ENCODE data around the gene CT45A2. TPM values are rescaled to one million over a fixed set of nuclear protein-coding genes. Genes with fewer than 3 reads are reported as not detected.

The CT45A2 gene, protein sequence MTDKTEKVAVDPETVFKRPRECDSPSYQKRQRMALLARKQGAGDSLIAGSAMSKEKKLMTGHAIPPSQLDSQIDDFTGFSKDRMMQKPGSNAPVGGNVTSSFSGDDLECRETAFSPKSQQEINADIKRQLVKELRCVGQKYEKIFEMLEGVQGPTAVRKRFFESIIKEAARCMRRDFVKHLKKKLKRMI
- not detected in 2 replicates for total RNA-seq

GRCh38 chrX:135819912-135820311 is at the start of gene CT45A2:
CT45A2 (minus strand) TSS chrX:135820012; CDS start chrX:135816265, 3,747 bp downstream.

DNA sequence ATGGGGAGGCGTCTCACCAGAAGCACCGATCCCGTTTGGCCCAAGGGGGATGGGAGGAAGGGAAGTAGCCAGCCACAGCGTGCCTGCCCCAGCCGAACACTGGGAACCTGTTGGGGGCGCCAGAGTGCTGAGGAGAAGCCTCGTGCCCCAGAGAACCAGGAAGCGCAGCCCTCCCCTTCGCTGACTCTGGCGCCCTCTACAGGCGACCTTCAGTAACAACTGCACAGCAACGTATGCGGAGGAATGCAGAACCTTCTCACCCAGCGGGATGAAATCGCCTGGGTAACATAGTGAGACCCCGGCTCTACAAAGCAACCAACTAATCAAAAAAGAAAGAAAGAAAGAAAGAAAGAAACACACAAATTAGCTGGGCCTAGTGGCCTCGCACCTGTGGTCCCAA is 34.6 kb upstream of the CT45A2 start, which contains the start of gene CT45A8:
TSS of gene CT45A8 (minus strand) at position 101 of the 400 bp plus-strand sequence. CDS start 3,755 bp downstream, outside the sequence.

GRCh38 chrX:135837180-135837579 is 17.4 kb upstream of the CT45A2 start, which contains the start of gene CT45A7:
CT45A7 (minus strand) TSS chrX:135837280; CDS start chrX:135833533, 3,747 bp downstream.

GRCh38 chrX:135802687-135803086 is 17.1 kb downstream of the CT45A2 start, which contains the start of gene CT45A6:
CT45A6 (minus strand) TSS chrX:135802787; CDS start chrX:135798993, 3,794 bp downstream.

GRCh38 chrX:135785403-135785802 is 34.4 kb downstream of the CT45A2 start, which contains the start of gene CT45A5:
CT45A5 (minus strand) TSS chrX:135785503; CDS start chrX:135781729, 3,774 bp downstream.

GRCh38 chrX:135768091-135768490 is 51.7 kb downstream of the CT45A2 start, which contains the start of gene CT45A3:
CT45A3 (minus strand) TSS chrX:135768191; CDS start chrX:135764444, 3,747 bp downstream.

Other genes with a start within 250 kb of the CT45A2 start
- gene CT45A1, start 106.4 kb downstream of the CT45A2 start, total RNA-seq: not detected in 2 replicates
- gene CT45A3, start 51.8 kb downstream of the CT45A2 start, total RNA-seq: not detected in 2 replicates
- gene CT45A5, start 34.5 kb downstream of the CT45A2 start, total RNA-seq: not detected in 2 replicates
- not detected in 2 replicates for gene CT45A6, start 17.2 kb downstream of the CT45A2 start, total RNA-seq
- gene CT45A7, start 17.3 kb upstream of the CT45A2 start, total RNA-seq: not detected in 2 replicates
- gene CT45A8, start 34.5 kb upstream of the CT45A2 start, total RNA-seq: not detected in 2 replicates
- not detected in 2 replicates for gene CT45A9, start 51.8 kb upstream of the CT45A2 start, total RNA-seq
- not detected in 2 replicates for gene CT45A10, start 73.4 kb upstream of the CT45A2 start, total RNA-seq
- gene SAGE1, start 73.7 kb upstream of the CT45A2 start, total RNA-seq: not detected in 2 replicates
- 5.8 and 8.1 TPM in 2 replicates for gene MMGT1, start 154.0 kb upstream of the CT45A2 start, total RNA-seq
- 12.7 and 14.8 TPM in 2 replicates for gene SLC9A6, start 165.4 kb upstream of the CT45A2 start, total RNA-seq

All from endothelial cell of coronary artery (primary cell).